K562 (cell line): Measurements from ENCODE around the gene ALG8. TPM values are rescaled to one million over a fixed set of nuclear protein-coding genes. Genes with fewer than 3 reads are reported as not detected.

Experiments
- ATAC-seq: fragments of 200-7000 bp; cut with Tn5 transposase; 3 replicates; pipeline ENCODE4 v1.9.1; 2020; ENCODE audit warnings: moderate library complexity
- BruUV-seq: library from RNA; stranded (reverse); fragments of 400-500 nt; replicated peaks from 2 replicates; lab custom pipeline; 2021; lab: Mats Ljungman, UMichigan
- CTCF ChIA-PET: fragments of 300-600 bp; formaldehyde crosslinking; extraction: SDS; loops from one replicate; lab custom pipeline; 2021; ENCODE audit warnings: low intra/inter-chr PET ratio; lab: Yijun Ruan, JAX
- POLR2A ChIA-PET: fragments of 300-600, 350-650 bp; sonication (Branson Sonifier 250); formaldehyde crosslinking; extraction: SDS; loops from one replicate; lab custom pipeline; 2021; ENCODE audit warnings: antibody characterized with exemption, inconsistent platforms; lab: Yijun Ruan, JAX
- DNase-seq, 4 experiments: peaks; one replicate each; pipeline versions ENCODE4 v3.0.0 to v3.0.0-alpha.2; 2011 to 2018; ENCODE audit warnings: low spot score in 3 of 4, mixed read lengths in 3 of 4; ENCODE audit errors: extremely low read depth in 1 of 4
- FAIRE-seq: peaks from 2 replicates; lab custom pipeline; 2011; peaks lifted over from hg19 to GRCh38; lab: Jason Lieb, UNC
- H2AFZ ChIP-seq: 2 replicates; pipeline ENCODE4 v1.6.0; 2011; ENCODE audit warnings: low read depth, low read length, control low read depth, inconsistent platforms
- H3K27ac ChIP-seq: fragments of 200-600 bp; 3 replicates; pipeline ENCODE4 v1.8.0; 2011; ENCODE audit warnings: low read depth, mild to moderate bottlenecking, control low read depth, inconsistent platforms, low read length, moderate library complexity, mixed read lengths; ENCODE audit errors: extremely low read depth
- H3K27me3 ChIP-seq, 2 experiments: fragments of 300-600 bp in 1 of 2; 2 replicates in 1 of 2; 3 replicates in 1 of 2; pipeline versions ENCODE4 v1.6.0 to v1.8.0; 2011; ENCODE audit warnings: inconsistent platforms in 2 of 2, low read length in 2 of 2, mild to moderate bottlenecking in 1 of 2, mixed read lengths in 1 of 2, moderate library complexity in 1 of 2; ENCODE audit not compliant: control insufficient read depth in 2 of 2, insufficient read depth in 2 of 2
- H3K36me3 ChIP-seq: fragments of 300-600 bp; 3 replicates; pipeline ENCODE4 v1.8.0; 2011; ENCODE audit warnings: mild to moderate bottlenecking, low read length, inconsistent platforms; ENCODE audit not compliant: control insufficient read depth, insufficient read depth
- H3K4me1 ChIP-seq, 2 experiments: fragments of 200-600 bp in 1 of 2; replicated peaks in 1 of 2; 2 replicates in 1 of 2; 3 replicates in 1 of 2; pipeline versions ENCODE4 v1.5.1 to v1.8.0; 2011; ENCODE audit warnings: inconsistent platforms in 2 of 2, low read length in 2 of 2, mild to moderate bottlenecking in 1 of 2, mixed read lengths in 1 of 2, moderate library complexity in 1 of 2; ENCODE audit not compliant: control insufficient read depth in 2 of 2, insufficient read depth in 2 of 2
- H3K4me2 ChIP-seq: 2 replicates; pipeline ENCODE4 v1.6.1; 2011; ENCODE audit warnings: low read length, control low read depth, inconsistent platforms, mixed read lengths; ENCODE audit not compliant: insufficient read depth
- H3K4me3 ChIP-seq: fragments of 200-600 bp; sonication (generic), shearing (Covaris generic); 2 replicates; pipeline ENCODE4 v1.5.1; 2016; ENCODE audit warnings: control low read depth, inconsistent platforms
- H3K79me2 ChIP-seq: fragments of 200-600 bp; 3 replicates; pipeline ENCODE4 v1.8.0; 2011; ENCODE audit warnings: low read length, inconsistent platforms; ENCODE audit not compliant: control insufficient read depth, insufficient read depth
- H3K9ac ChIP-seq, 2 experiments: 2 replicates each; pipeline versions ENCODE4 v1.6.0 to v1.6.1; 2011; ENCODE audit warnings: low read depth in 2 of 2, low read length in 2 of 2, control low read depth in 1 of 2, inconsistent platforms in 1 of 2, mild to moderate bottlenecking in 1 of 2, mixed read lengths in 1 of 2; ENCODE audit not compliant: insufficient read depth in 1 of 2
- H3K9me1 ChIP-seq: one replicate; pipeline ENCODE4 v1.6.0; 2011; ENCODE audit warnings: inconsistent platforms, mild to moderate bottlenecking, low read length, moderate library complexity; ENCODE audit not compliant: control insufficient read depth, insufficient read depth
- H3K9me3 ChIP-seq: replicated peaks from 2 replicates; pipeline ENCODE4 v1.5.1; 2011; ENCODE audit warnings: low read depth, low read length, inconsistent platforms; ENCODE audit not compliant: control insufficient read depth, insufficient read depth
- H4K20me1 ChIP-seq: replicated peaks from 2 replicates; pipeline ENCODE4 v1.6.1; 2011; ENCODE audit warnings: low read length, inconsistent platforms, mixed read lengths; ENCODE audit not compliant: control insufficient read depth, insufficient read depth
- ARHGAP35 ChIP-seq: fragments of 450-650 bp; IDR thresholded peaks from 2 replicates; pipeline ENCODE4 v1.6.1; 2018; ENCODE audit not compliant: partially characterized antibody
- CBFA2T3 ChIP-seq: fragments of 450-650 bp; IDR thresholded peaks from 2 replicates; pipeline ENCODE4 v1.6.1; 2017
- ETV5 ChIP-seq: sonication (generic); formaldehyde crosslinking; IDR thresholded peaks from 2 replicates; pipeline ENCODE4 v1.4.0; 2020; ENCODE audit warnings: low read depth, mild to moderate bottlenecking, missing genetic modification reagents
- FOXA1 ChIP-seq: fragments of 450-650 bp; IDR thresholded peaks from 2 replicates; pipeline ENCODE4 v1.6.1; 2016; ENCODE audit warnings: mild to moderate bottlenecking, borderline replicate concordance
- KLF13 ChIP-seq: fragments of 450-650 bp; IDR thresholded peaks from 2 replicates; pipeline ENCODE4 v1.6.1; 2016; ENCODE audit warnings: missing genetic modification characterization, low read depth, mild to moderate bottlenecking, missing compliant biosample characterization, moderate library complexity, borderline replicate concordance
- POLR2B ChIP-seq: fragments of 450-650 bp; IDR thresholded peaks from 2 replicates; pipeline ENCODE4 v1.6.1; 2018; ENCODE audit warnings: low read depth; ENCODE audit not compliant: partially characterized antibody
- POLR3A ChIP-seq: IDR thresholded peaks from 2 replicates; pipeline ENCODE4 v1.6.1; 2011; ENCODE audit warnings: borderline replicate concordance, mild to moderate bottlenecking, moderate library complexity; ENCODE audit not compliant: insufficient read length, insufficient read depth; ENCODE audit errors: extremely low read depth
- RBM25 ChIP-seq: fragments of 200-400 bp; formaldehyde crosslinking; IDR thresholded peaks from 2 replicates; pipeline ENCODE4 v1.6.1; 2018; ENCODE audit warnings: low read length, low read depth, moderate library complexity; ENCODE audit not compliant: severe bottlenecking
- SPI1 ChIP-seq: IDR thresholded peaks from 2 replicates; pipeline ENCODE4 v1.6.1; 2011; ENCODE audit warnings: low read depth, low read length, control low read depth, borderline replicate concordance
- STAG1 ChIP-seq: sonication (generic); formaldehyde crosslinking; IDR thresholded peaks from 2 replicates; pipeline ENCODE4 v1.5.0; 2020; ENCODE audit warnings: missing genetic modification reagents, borderline replicate concordance
- ZKSCAN8 ChIP-seq: fragments of 200-800 bp; sonication (Bioruptor generic); IDR thresholded peaks from 2 replicates; pipeline ENCODE4 v1.6.1; 2016; ENCODE audit warnings: missing genetic modification characterization, missing compliant biosample characterization
- ZNF263 ChIP-seq: sonication (generic); formaldehyde crosslinking; IDR thresholded peaks from 2 replicates; pipeline ENCODE4 v1.8.0; 2022; ENCODE audit warnings: mild to moderate bottlenecking, missing genetic modification reagents, borderline replicate concordance
- ZNF3 ChIP-seq: fragments of 250-450 bp; sonication (Bioruptor Pico); IDR thresholded peaks from 2 replicates; pipeline ENCODE4 v1.5.0; 2021; ENCODE audit warnings: mild to moderate bottlenecking, moderate library complexity
- ZNF384 ChIP-seq: IDR thresholded peaks from 2 replicates; pipeline ENCODE4 v1.6.1; 2012; ENCODE audit warnings: low read depth, low read length, improper control_type of control experiment
- WGBS: fragments of 100-300 bp; shearing (Covaris generic); methylation state at CpG from one replicate; pipeline ENCODE4 v1.1.6; 2016; ENCODE audit warnings: low coverage, mixed read lengths; ENCODE audit not compliant: insufficient coverage; ENCODE audit errors: missing lambda C conversion rate; 5-methylcytosine and 5-hydroxymethylcytosine counted together
- in situ Hi-C: fragments of 300-500 bp; cut with MboI; formaldehyde crosslinking; loops from 4 replicates; pipeline ENCODE4 v1.15.0; 2018; ENCODE audit warnings: inconsistent platforms, mixed read lengths
- intact Hi-C: fragments of 100-400 bp; cut with micrococcal nuclease; formaldehyde crosslinking; loops from 2 replicates; pipeline ENCODE4 v1.14.2; 2022
- polyA plus RNA-seq, 8 experiments: library from polyadenylated mRNA; depleted of rRNA in 4 of 8; stranded (reverse) in 5 of 8; unstranded in 3 of 8; fragments of >200 nt; fragmentation: Nextera tagmentation in 2 of 8; fragmentation: Illumina TruSeq in 1 of 8; extraction: Ambion mirVana in 2 of 8; extraction: Trizol in 1 of 8; gene quantifications; 2 replicates each; pipeline versions ENCODE4 v1.2.1 to v1.2.3, GENCODE V29; 2011 to 2014; ENCODE audit warnings: inconsistent platforms in 1 of 8, missing spikeins in 1 of 8
- total RNA-seq, 7 experiments: library from RNA; depleted of rRNA in 6 of 7; stranded (reverse); fragments of >200 nt in 6 of 7; fragmentation: Illumina TruSeq in 2 of 7; extraction: Trizol in 2 of 7; gene quantifications; 2 replicates each; pipeline versions ENCODE4 v1.2.1 to v1.2.3, GENCODE V29; 2011 to 2021; ENCODE audit warnings: low replicate concordance in 1 of 7
- TF ChIP-seq, protein P1 (sequence below): IDR thresholded peaks from 2 replicates; pipeline ENCODE4 v1.6.1; 2016; ENCODE audit warnings: missing genetic modification characterization, missing compliant biosample characterization
- TF ChIP-seq, protein P2 (sequence below): fragments of 450-650 bp; formaldehyde crosslinking; IDR thresholded peaks from 2 replicates; pipeline ENCODE4 v1.4.0; 2020; ENCODE audit warnings: mild to moderate bottlenecking, moderate library complexity
- TF ChIP-seq, protein P3 (sequence below): fragments of 450-650 bp; IDR thresholded peaks from one replicate; pipeline ENCODE4 v1.6.1; 2018; ENCODE audit warnings: mild to moderate bottlenecking, moderate library complexity; ENCODE audit not compliant: partially characterized antibody

The ALG8 gene
- total and polyA plus RNA-seq, 9 of the 15 experiments (the other 6 are each of a cell fraction or from before 2014, with no cell fraction given) = 59.3 to 189 (median 106) TPM

DNA sequence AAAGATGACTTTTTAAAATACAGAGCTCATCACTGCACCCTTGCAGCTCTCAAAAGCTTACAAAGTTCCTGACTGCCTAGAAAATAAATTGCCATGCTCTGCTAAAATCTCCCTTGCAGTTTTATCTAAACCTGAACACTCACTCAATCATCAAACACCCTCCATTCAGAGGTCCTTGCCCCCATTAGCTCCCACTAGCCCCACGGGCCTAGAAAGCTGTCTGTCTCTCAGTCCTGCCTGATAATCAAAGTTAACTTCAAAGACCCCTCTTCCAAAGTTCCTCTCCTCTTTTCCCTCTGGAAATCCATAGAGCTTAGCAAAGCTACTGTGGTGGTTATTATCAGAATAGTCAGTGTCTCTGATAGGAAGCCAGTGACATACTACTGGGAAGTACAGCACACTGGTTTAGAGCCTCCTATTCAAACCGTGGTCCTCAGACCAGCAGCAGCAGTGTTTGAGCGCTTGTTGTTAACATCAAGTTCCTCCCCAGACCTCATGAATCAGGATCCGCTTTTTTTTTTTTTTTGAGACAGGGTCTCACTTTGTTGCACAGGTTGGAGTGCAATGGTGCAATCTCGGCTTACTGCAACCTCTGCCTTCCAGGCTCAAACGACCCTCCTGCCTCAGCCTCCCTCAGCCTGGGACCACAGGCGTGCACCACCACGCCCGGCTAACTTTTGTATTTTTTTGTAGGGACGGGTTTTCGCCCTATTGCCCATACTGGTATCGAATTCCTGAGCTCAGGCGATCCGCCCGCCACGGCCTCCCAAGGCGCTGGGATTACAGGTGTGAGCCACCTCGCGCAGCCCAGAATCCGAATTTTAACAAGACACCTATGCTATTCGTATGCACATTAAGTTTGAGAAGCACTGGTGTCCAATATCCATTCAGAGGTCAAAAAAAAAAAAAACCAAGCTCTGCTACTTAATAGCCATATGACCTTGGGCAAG is 60.9 kb downstream of the ALG8 start:
- Histone ChIP-seq H3K9me1 (no peaks in the 10 kb centered on the region), H3K4me1 (peaks cover 23 to 35% of the 10 kb centered on the region in 2 experiments), H3K4me2 (peak overlapping the region; percentile 99), H3K9ac (peak overlapping the region; percentile 91 to 99), H2AFZ (peak overlapping the region; percentile 95; the same call in 1 of the 2 replicates), H3K27ac (peak overlapping the region; percentile 90), H3K79me2 (peaks cover 72% of the 10 kb centered on the region), H3K27me3 (no peaks in the 10 kb centered on the region), H3K36me3 (peaks cover 30% of the 10 kb centered on the region), H3K9me3 (no peaks in the 10 kb centered on the region), H3K4me3 (peak overlapping the region; percentile 92), H4K20me1 (peaks cover 9% of the 10 kb centered on the region; the same call in 1 of the 2 replicates)
- ChIA-PET CTCF (no interaction called here), POLR2A (interaction anchor here (0.6 to 2.9 kb wide), 18 partner anchors 8 to 309 kb away, joined by 3 to 18 read pairs (median 4); partner anchors contain the start of genes ALG8, INTS4 and THRSP)
- DNase-seq (peak in 1 of 4 experiments; percentile 48), FAIRE-seq (no peak), ATAC-seq (peak; percentile 11)
- intact Hi-C loops (loop anchor here (1.0 to 2.0 kb wide), 2 partner anchors 27 to 60 kb away; partner anchors contain the start of gene ALG8), in situ Hi-C loops (no loop called here)
- no TSS peak for BruUV-seq
- WGBS = 0% methylated on average over 18 of the region's 21 CpGs
- TF ChIP-seq POLR3A (no peak), KLF13 (no peak), RBM25 (no peak), ARHGAP35 (no peak), POLR2B (no peak), ZKSCAN8 (peak; percentile 95), SPI1 (peak; percentile 41; the same call in 1 of the 2 replicates), ZNF3 (CRISPR knock-in tag) (0 out of 2 replicates have a peak, but pooled peaks have one; percentile 5), ZNF263 (CRISPR knock-in tag) (0 out of 2 replicates have a peak, but pooled peaks have one; percentile 12), CBFA2T3 (peak; percentile 29; the same call in 1 of the 2 replicates), ETV5 (no peak), FOXA1 (no peak), ZNF384 (peak; percentile 79), STAG1 (no peak)
- TF ChIP-seq, protein P1, sequence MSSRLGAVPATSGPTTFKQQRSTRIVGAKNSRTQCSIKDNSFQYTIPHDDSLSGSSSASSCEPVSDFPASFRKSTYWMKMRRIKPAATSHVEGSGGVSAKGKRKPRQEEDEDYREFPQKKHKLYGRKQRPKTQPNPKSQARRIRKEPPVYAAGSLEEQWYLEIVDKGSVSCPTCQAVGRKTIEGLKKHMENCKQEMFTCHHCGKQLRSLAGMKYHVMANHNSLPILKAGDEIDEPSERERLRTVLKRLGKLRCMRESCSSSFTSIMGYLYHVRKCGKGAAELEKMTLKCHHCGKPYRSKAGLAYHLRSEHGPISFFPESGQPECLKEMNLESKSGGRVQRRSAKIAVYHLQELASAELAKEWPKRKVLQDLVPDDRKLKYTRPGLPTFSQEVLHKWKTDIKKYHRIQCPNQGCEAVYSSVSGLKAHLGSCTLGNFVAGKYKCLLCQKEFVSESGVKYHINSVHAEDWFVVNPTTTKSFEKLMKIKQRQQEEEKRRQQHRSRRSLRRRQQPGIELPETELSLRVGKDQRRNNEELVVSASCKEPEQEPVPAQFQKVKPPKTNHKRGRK (tag) = no peak
- TF ChIP-seq, protein P2, sequence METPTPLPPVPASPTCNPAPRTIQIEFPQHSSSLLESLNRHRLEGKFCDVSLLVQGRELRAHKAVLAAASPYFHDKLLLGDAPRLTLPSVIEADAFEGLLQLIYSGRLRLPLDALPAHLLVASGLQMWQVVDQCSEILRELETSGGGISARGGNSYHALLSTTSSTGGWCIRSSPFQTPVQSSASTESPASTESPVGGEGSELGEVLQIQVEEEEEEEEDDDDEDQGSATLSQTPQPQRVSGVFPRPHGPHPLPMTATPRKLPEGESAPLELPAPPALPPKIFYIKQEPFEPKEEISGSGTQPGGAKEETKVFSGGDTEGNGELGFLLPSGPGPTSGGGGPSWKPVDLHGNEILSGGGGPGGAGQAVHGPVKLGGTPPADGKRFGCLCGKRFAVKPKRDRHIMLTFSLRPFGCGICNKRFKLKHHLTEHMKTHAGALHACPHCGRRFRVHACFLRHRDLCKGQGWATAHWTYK (CRISPR knock-in tag) = no peak
- TF ChIP-seq, protein P3, sequence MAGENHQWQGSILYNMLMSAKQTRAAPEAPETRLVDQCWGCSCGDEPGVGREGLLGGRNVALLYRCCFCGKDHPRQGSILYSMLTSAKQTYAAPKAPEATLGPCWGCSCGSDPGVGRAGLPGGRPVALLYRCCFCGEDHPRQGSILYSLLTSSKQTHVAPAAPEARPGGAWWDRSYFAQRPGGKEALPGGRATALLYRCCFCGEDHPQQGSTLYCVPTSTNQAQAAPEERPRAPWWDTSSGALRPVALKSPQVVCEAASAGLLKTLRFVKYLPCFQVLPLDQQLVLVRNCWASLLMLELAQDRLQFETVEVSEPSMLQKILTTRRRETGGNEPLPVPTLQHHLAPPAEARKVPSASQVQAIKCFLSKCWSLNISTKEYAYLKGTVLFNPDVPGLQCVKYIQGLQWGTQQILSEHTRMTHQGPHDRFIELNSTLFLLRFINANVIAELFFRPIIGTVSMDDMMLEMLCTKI = no peak
